H9 (cell line): ENCODE measurements around the gene ELAPOR1. TPM values are rescaled to one million over a fixed set of nuclear protein-coding genes. Genes with fewer than 3 reads are reported as not detected.

ENCODE experiments used
- DNase-seq: peaks from one replicate; pipeline ENCODE4 v3.0.0-alpha.2; 2017
- H2AFZ ChIP-seq: one replicate; pipeline ENCODE4 v1.6.1; 2013; ENCODE audit warnings: mild to moderate bottlenecking, low read length, control low read depth, moderate library complexity
- H2AK5ac ChIP-seq: 2 replicates; pipeline ENCODE4 v1.6.1; 2013; ENCODE audit warnings: low read length, control low read depth, mixed read lengths; ENCODE audit not compliant: insufficient read length
- H2BK120ac ChIP-seq: one replicate; pipeline ENCODE4 v1.6.1; 2013; ENCODE audit warnings: low read depth, mild to moderate bottlenecking, low read length, control low read depth, inconsistent platforms; ENCODE audit not compliant: poor library complexity, severe bottlenecking
- H2BK12ac ChIP-seq: 2 replicates; pipeline ENCODE4 v1.6.1; 2013; ENCODE audit warnings: low read length, control low read depth, mixed read lengths, low read depth; ENCODE audit not compliant: insufficient read length
- H2BK15ac ChIP-seq: 2 replicates; pipeline ENCODE4 v1.6.1; 2013; ENCODE audit warnings: low read depth, low read length, control low read depth
- H2BK20ac ChIP-seq: one replicate; pipeline ENCODE4 v1.6.1; 2013; ENCODE audit warnings: low read depth, mild to moderate bottlenecking, low read length, control low read depth, inconsistent platforms; ENCODE audit not compliant: poor library complexity, severe bottlenecking
- H2BK5ac ChIP-seq: 2 replicates; pipeline ENCODE4 v1.6.1; 2013; ENCODE audit warnings: low read length, control low read depth, mixed read lengths; ENCODE audit not compliant: insufficient read length
- H3K14ac ChIP-seq: 2 replicates; pipeline ENCODE4 v1.6.1; 2013; ENCODE audit warnings: low read length, control low read depth; ENCODE audit not compliant: insufficient read depth
- H3K18ac ChIP-seq: 2 replicates; pipeline ENCODE4 v1.6.1; 2013; ENCODE audit warnings: low read depth, mild to moderate bottlenecking, mixed read lengths, low read length, control low read depth; ENCODE audit not compliant: insufficient read length
- H3K23ac ChIP-seq: 2 replicates; pipeline ENCODE4 v1.6.1; 2013; ENCODE audit warnings: low read length, control low read depth, mixed read lengths, low read depth; ENCODE audit not compliant: insufficient read length
- H3K23me2 ChIP-seq: 2 replicates; pipeline ENCODE4 v1.6.1; 2013; ENCODE audit warnings: low read depth, mild to moderate bottlenecking, mixed read lengths, low read length, control low read depth; ENCODE audit not compliant: insufficient read length, poor library complexity, severe bottlenecking
- H3K27ac ChIP-seq: 2 replicates; pipeline ENCODE4 v1.5.1; 2013; ENCODE audit warnings: low read length, control low read depth, mixed read lengths, low read depth; ENCODE audit not compliant: insufficient read length
- H3K27me3 ChIP-seq: 2 replicates; pipeline ENCODE4 v1.6.1; 2013; ENCODE audit warnings: low read length, control low read depth, inconsistent platforms; ENCODE audit not compliant: insufficient read depth
- H3K4ac ChIP-seq: 2 replicates; pipeline ENCODE4 v1.6.1; 2013; ENCODE audit warnings: low read depth, mild to moderate bottlenecking, control low read depth, inconsistent platforms, low read length, moderate library complexity
- H3K4me1 ChIP-seq: 2 replicates; pipeline ENCODE4 v1.6.1; 2013; ENCODE audit warnings: low read length, control low read depth, inconsistent platforms; ENCODE audit not compliant: insufficient read depth
- H3K4me2 ChIP-seq: 2 replicates; pipeline ENCODE4 v1.6.1; 2013; ENCODE audit warnings: low read length, control low read depth, mixed read lengths; ENCODE audit not compliant: insufficient read length, insufficient read depth
- H3K56ac ChIP-seq: 2 replicates; pipeline ENCODE4 v1.6.1; 2013; ENCODE audit warnings: low read depth, mild to moderate bottlenecking, mixed read lengths, low read length, control low read depth; ENCODE audit not compliant: insufficient read length
- H3K79me1 ChIP-seq: 2 replicates; pipeline ENCODE4 v1.6.1; 2013; ENCODE audit warnings: low read depth, mild to moderate bottlenecking, moderate library complexity, low read length, control low read depth, inconsistent platforms; ENCODE audit not compliant: insufficient read depth, poor library complexity, severe bottlenecking
- H3K79me2 ChIP-seq: 2 replicates; pipeline ENCODE4 v1.6.1; 2013; ENCODE audit warnings: low read length, control low read depth, inconsistent platforms; ENCODE audit not compliant: insufficient read depth
- H3K9ac ChIP-seq: 2 replicates; pipeline ENCODE4 v1.6.1; 2013; ENCODE audit warnings: low read length, control low read depth, mixed read lengths; ENCODE audit not compliant: insufficient read length; ENCODE audit errors: extremely low read depth
- H3K9me3 ChIP-seq: one replicate; pipeline ENCODE4 v1.6.1; 2013; ENCODE audit warnings: low read depth, low read length, inconsistent platforms; ENCODE audit not compliant: control insufficient read depth
- H3T11ph ChIP-seq: one replicate; pipeline ENCODE4 v1.6.1; 2013; ENCODE audit warnings: mild to moderate bottlenecking, low read length, control low read depth, inconsistent platforms
- H4K20me1 ChIP-seq: one replicate; pipeline ENCODE4 v1.6.1; 2013; ENCODE audit not compliant: control insufficient read depth, insufficient read length, insufficient read depth
- H4K5ac ChIP-seq: 2 replicates; pipeline ENCODE4 v1.6.1; 2013; ENCODE audit warnings: low read depth, mild to moderate bottlenecking, mixed read lengths, low read length, control low read depth; ENCODE audit not compliant: insufficient read length
- H4K8ac ChIP-seq: replicated peaks from 2 replicates; pipeline ENCODE4 v1.6.1; 2013; ENCODE audit warnings: low read length, control low read depth, mixed read lengths, low read depth; ENCODE audit not compliant: insufficient read length
- H4K91ac ChIP-seq: 2 replicates; pipeline ENCODE4 v1.6.1; 2013; ENCODE audit warnings: low read depth, mild to moderate bottlenecking, moderate library complexity, mixed read lengths, low read length, control low read depth; ENCODE audit not compliant: insufficient read length
- H3K27ac Mint-ChIP-seq, 3 experiments: 2 replicates in 2 of 3; 3 replicates in 1 of 3; pipeline ENCODE4 v1.8.0; 2020 to 2021; ENCODE audit warnings: mixed read lengths in 3 of 3, mild to moderate bottlenecking in 1 of 3, moderate library complexity in 1 of 3
- H3K27me3 Mint-ChIP-seq: 2 replicates; pipeline ENCODE4 v1.8.0; 2021; ENCODE audit warnings: low read depth, mild to moderate bottlenecking, moderate library complexity, mixed read lengths
- H3K36me3 Mint-ChIP-seq, 3 experiments: 2 replicates in 2 of 3; 3 replicates in 1 of 3; pipeline ENCODE4 v1.8.0; 2020 to 2021; ENCODE audit warnings: low read depth in 3 of 3, mixed read lengths in 3 of 3; ENCODE audit not compliant: insufficient read depth in 1 of 3
- H3K4me1 Mint-ChIP-seq, 2 experiments: 2 replicates each; pipeline ENCODE4 v1.8.0; 2020; ENCODE audit warnings: mixed read lengths in 2 of 2
- H3K4me3 Mint-ChIP-seq, 2 experiments: 2 replicates in 1 of 2; 3 replicates in 1 of 2; pipeline ENCODE4 v1.8.0; 2020 to 2021; ENCODE audit warnings: mild to moderate bottlenecking in 2 of 2, mixed read lengths in 2 of 2, moderate library complexity in 1 of 2
- H3K9me3 Mint-ChIP-seq, 2 experiments: 2 replicates in 1 of 2; 3 replicates in 1 of 2; pipeline ENCODE4 v1.8.0; 2020; ENCODE audit warnings: mild to moderate bottlenecking in 2 of 2, mixed read lengths in 2 of 2, moderate library complexity in 1 of 2
- CTCF ChIP-seq: fragments of 200-600 bp; sonication (generic); conservative IDR thresholded peaks from 3 replicates; pipeline ENCODE4 v1.8.0; 2021; ENCODE audit warnings: antibody characterized with exemption, mild to moderate bottlenecking
- WGBS: extraction: QIAGEN DNeasy Blood & Tissue Kit; methylation state at CpG from one replicate; pipeline ENCODE4 v1.1.7; 2013; ENCODE audit warnings: missing lambda C conversion rate, low lambda C conversion rate, mixed read lengths; ENCODE audit not compliant: insufficient read length; ENCODE audit errors: extremely low coverage; 5-methylcytosine and 5-hydroxymethylcytosine counted together
- total RNA-seq: library from RNA; stranded (reverse); gene quantifications from 2 replicates; pipeline ENCODE4 v1.2.1, GENCODE V29; 2021

Gene ELAPOR1
- total RNA-seq, 1 experiment from 2014 or later = 0.55 TPM

GRCh38 chr1:109148987-109149561, 35.2 kb downstream of the ELAPOR1 start:
- Histone ChIP-seq H3K27ac (no peak overlapping the region), H3T11ph (no peak overlapping the region), H2BK20ac (no peak overlapping the region), H2AFZ (no peak overlapping the region), H2BK12ac (no peak overlapping the region), H3K4ac (no peak overlapping the region), H4K91ac (no peak overlapping the region), H3K9me3 (no peaks in the 10 kb centered on the region), H3K23me2 (no peaks in the 10 kb centered on the region), H3K79me1 (no peaks in the 10 kb centered on the region), H4K20me1 (no peaks in the 10 kb centered on the region), H3K56ac (no peak overlapping the region), H3K27me3 (no peaks in the 10 kb centered on the region), H2BK120ac (no peak overlapping the region), H3K79me2 (no peaks in the 10 kb centered on the region), H3K4me1 (no peaks in the 10 kb centered on the region; the same call in 1 of the 2 replicates), H4K5ac (no peak overlapping the region), H3K18ac (no peak overlapping the region), H2AK5ac (no peak overlapping the region), H3K14ac (no peak overlapping the region), H2BK5ac (no peak overlapping the region), H4K8ac (no peak overlapping the region), H3K23ac (no peak overlapping the region), H3K9ac (no peak overlapping the region), H3K4me2 (no peak overlapping the region), H2BK15ac (no peak overlapping the region)
- Mint-ChIP-seq H3K4me3 (no peak overlapping the region), H3K27me3 (no peaks in the 10 kb centered on the region), H3K9me3 (no peaks in the 10 kb centered on the region), H3K36me3 (no peaks in the 10 kb centered on the region), H3K27ac (peak overlapping the region in 1 of 3 experiments; percentile 3; a peak in 2 of 7 replicates), H3K4me1 (peaks cover 13 to 19% of the 10 kb centered on the region in 2 experiments)
- WGBS = no CpG with 5 or more reads among the region's 10 CpGs
- no peak for DNase-seq
- TF ChIP-seq CTCF = no peak
